Effector CD4-positive, alpha-beta T cell (primary cell): ENCODE data around the gene POR.

ENCODE experiments used
- DNase-seq: peaks from one replicate; pipeline ENCODE4 v3.0.0-alpha.2; 2020

POR gene

DNA sequence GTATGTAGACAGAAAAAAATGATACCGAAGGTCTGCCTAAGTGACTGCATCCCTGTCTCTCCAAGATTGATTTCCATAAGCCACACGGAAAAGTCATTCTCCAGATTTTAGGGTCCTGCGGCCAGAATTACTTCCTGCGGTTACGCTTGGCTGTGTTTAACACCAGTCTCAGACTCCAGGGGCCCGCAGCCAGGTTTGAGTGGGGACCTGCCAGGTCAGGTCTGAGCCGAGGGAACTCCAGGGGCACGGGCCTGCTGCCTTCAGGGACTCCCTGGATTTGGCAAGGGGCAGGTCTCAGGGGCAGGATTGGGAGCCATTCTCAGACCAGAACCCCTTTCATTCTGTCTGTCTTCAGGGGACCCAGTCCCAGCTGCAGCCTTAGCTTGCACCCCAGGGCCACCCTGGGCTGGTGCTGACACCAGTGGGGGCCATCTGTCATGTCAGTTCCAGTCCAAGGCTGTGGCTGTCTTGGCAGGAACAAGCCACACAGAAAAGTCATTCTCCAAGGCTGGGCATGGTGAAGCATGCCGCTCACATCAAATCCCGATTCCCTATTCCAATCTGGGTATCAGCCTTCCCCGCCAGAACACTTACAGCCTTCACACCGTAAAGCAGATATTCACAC, 40.5 kb downstream of the POR start:
- no peak for DNase-seq

DNA sequence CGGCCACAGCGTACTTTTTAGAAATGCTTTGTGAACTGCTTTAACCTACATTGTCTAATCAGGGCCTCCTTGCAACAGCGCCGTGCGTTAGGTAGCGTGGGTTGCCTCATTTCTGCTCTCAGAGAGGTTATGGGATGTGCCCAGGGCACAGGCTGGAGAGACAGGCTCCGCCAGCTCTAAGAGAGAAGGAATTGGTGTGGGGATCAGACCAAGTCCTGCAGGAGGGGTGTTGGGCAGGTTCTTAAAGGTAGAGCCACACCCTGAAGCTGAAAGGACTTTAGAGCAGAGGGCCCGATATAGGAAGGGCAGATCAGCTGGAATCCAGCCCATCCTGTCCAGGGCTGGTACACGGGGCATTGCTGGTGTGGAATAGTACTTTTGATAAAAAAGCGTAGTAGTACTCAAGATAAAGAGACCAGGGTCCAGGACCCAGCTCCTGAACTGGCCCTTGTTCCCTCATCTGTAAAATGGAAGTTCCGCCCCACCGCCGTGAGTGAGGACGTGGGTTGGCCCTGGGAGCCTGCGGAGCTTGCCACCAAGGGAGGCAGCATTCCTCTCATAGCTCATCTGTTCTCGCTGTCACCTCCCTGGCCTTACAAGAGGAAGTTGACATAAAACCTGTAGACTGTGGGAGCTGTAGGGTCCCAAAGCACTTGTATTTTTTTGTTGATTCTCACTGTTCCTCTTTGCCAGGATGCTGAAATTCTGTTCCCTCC, 42.2 kb downstream of the POR start:
- no peak for DNase-seq

DNA sequence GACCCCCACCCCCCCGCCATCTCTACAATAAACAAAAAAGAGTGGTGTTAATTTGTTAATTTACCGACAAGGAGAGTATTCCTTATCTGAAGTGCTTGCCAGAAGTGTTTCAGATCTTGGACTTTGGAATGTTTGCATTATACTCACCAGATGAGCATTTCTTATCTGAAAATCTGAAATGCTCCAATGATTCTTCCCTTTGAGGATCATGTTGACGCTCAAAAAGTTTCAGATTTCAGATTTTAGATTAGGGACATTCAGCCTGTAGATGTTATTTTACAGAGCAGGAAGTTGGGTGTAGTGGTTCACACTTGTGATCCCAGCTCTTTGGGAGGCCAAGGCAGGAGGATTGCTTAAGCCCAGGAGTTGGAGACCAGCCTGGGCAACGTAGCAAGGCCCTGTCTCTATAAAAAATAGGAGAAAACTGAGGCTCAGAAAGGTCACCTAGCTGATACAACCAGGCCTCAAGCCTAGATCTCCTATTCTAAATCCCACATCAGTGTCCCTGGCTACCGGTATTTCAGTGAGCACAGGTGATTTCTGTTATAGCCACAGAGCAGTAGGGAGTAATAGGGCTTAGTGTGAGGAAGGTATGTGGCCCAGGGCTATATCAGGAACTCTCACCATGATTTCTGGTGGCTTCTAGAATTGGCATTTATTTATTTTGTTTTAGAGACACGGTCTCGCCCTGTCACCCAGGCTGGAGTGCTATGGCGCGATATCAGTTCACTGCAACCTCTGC, 44.0 kb downstream of the POR start:
- no peak for DNase-seq

DNA sequence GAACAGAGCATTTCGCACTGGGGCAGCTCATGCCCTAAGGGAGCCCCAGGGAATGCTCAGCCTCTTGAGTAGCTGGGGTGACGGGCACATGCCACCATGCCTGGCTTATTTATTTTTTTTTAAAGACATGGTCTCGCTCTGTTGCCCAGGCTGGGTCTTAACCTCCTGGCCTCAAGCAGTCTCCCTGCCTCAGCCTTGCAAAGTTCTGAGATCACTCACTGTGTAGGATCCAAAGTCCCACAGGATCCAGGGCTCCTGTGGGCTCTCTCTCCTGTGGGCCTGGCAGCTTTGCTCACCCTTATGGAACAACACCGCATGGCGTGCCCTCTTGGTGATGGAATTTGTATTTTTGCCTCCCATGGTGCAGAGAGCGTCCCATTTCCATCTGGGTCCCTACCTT, 45.4 kb downstream of the POR start:
- no peak for DNase-seq

DNA sequence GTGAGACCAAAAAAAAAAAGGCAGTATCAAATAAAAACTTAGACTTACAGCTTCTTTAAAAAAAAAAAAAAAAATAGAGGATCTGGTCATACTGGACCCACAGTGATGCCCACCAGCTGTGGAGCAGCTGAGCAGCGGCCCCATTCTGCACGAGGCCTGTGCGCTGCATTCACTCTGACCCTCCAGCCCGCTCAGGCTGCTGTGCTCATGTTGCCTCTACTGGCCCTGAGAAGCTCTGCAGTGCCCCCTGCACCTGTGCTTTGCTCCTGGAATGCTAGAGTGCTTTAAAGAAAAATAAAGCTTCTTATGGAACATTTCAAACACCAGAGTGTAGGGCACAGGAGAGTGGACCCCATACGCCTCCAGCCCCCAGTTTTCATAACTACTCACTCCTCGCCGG, 46.3 kb downstream of the POR start:
- no peak for DNase-seq

DNA sequence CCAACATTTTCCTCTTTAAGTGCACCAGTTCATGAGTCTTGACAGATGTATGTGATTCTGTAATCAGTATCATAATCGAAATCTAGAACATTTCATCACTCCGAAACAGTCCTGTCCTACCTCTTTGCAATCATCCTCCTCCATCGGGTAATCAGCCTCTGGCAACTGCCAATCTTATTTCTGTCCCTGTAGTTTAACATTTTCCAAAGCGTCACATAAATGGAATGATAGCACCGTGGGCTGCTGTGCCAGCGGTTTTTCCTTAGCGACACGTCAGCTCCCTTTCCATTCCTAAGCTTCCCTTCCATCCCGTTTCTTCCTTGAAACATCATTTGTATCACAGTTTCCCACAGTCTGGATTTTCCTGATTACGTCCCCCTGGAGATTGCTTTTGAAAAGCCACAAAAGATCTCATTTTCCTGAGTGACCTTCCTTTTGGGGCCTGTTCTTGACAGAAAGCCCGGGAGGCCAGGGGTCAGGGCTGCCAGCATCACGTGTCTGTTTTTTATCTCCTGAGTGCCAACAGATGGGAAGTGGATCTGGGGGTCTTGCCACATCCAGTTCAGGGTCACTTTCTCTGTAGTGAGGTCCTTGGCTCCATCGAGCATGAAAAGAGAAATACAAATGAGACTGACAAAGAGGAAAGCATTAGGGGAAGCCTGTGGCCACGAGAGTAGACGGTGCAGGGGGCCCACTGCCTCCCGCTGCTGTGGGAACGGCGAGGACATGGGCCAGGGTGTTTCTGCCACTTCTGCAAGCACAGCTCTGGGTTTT, 47.8 kb downstream of the POR start:
- DNase-seq = no peak

DNA sequence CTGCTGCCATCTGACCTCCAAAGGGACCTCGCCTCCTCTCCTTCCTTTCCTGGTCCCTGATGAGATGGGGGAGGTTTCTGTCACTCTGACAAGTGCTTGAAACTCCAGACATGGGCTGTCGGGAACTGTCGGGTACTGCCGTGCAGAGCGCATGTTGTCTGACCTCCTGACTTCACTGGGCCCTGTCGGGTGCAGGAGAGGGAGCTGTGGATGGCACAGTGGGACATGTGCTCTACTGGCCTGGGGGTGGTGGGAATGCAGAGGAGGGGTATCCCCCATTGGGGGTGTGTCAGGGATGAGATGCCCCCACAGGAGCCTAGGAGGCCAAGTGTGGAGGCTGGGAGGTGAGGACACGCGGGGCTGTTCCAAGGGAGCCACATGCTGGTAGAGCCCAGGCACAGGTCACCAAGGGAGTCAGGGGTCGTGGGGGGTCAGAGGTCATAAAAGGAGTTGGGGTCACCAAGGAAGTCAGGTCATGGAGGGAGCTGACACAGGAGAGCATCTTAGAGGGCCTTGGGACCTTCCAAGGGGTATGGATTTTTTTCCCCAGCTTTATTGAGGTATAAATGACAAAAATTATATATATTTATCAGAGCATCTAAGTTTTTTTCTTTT, 48.5 kb downstream of the POR start:
- no peak for DNase-seq

DNA sequence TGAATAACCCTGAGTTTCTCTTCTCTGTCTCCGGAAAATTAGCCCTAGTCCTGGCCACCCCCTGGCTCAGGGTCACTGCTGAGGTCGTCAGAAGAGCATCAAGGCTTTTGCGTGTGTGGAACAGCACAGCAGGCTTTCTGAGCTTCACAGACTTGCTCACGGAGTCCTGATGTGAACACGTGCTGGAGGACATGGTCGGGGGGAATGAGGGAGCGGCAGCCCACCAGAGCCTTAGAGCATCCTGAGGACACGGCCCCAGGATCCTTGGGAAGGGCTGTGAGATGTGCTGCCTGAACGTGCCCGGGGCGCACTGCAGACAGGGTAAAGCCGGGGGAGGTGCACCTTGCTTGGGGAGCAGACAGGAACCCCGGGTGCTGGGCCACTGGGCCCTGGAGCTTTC, 50.7 kb downstream of the POR start:
- no peak for DNase-seq

DNA sequence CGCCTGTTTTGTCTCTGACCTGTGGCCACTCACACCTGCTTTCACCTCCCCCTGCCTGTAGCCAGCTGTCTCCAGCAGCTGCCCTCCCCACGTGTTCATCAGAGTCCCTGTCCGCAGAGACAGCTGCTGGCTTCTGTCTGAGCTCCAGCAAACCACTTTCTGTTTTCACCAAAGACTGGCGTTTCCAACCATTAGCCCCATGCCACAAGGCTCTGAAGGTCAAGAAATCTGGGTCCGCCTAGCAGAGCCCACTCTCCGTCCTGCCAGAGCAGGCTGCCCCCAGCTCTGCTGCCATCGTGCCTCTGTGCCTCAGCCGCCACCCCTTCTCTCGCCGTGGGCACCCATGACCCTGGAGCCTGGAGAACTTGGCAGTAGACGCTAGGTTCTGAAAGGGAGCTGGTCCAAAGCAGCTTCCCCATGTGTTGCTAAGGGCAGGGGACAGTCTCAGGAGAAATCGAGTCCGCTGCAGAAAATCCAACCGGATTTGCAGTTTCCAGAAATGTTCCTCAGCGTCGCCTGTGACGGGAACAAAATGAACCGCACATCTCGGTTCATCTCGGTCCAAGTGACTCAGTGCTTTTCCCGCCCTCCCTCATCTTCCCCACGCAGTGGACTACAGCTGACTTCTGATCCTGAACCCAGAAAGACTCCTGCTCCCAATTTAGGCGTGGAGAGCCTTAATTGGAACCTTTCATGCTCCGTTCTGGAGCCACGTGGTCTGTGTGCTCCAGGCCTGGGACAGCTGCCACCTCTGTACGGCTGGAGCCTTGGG, 51.4 kb downstream of the POR start:
- no peak for DNase-seq

DNA sequence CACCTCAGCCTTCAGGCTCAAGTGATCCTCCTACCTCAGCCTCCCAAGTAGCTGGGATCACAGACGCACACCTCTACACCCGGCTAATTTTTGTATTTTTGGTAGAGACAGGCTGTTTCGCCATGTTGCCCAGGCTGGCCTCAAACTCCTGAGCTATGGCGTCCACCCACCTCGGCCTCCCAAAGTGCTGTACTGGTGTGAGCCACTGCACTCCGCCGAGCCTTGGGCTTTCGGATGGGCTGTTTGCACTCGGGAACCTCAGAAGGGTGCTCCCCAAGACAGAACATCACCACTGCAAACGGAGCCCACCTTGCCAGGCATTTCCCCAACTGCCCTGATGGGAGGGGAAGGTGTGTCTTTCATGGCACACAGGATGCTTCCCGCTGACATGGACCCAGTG, 52.1 kb downstream of the POR start:
- no peak for DNase-seq

DNA sequence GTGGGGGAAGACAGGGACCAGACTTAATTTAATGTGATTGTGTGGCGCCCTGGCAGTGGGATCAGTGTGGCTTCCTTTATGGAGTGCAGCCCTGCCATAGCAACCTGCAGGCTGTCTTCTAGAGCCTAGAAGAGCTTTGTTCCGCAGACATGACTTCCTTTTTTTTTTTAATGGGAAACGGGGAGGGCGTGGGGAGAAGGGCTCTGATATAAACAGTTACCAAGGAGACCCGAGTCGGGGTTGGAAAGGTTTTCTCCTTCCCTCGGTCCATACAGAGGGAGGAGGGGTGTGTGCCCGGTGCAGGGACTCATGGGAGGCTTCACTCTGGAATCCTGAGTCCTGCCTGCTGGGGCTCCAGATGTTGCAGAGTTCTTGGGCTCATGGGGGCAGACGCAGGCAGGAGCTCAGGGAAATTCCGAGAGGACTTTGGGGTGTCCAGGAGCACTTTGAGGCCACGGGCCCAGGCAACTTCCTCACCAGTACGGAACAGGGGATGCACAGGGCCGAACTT, 52.6 kb downstream of the POR start:
- DNase-seq = no peak

DNA sequence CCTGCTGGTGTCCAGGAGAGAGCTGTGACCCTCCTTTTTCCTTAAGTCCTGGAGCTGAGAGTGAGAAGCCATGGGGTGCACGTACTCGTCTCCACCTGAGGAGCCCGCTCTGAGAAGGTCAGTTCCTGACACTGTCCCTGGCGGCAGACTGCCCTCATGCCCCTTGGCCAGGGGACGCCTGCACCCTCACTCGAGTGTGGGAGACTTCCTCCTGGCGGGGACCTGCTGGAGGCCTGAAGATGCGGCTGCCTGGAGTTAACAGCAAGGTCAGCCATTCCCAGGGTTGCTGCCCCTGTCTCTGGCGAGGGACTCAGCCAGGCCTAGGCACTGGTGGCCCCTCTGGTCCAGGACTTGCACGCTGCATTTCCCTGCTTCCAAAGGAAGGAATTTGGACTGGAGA, 53.1 kb downstream of the POR start:
- DNase-seq = no peak

DNA sequence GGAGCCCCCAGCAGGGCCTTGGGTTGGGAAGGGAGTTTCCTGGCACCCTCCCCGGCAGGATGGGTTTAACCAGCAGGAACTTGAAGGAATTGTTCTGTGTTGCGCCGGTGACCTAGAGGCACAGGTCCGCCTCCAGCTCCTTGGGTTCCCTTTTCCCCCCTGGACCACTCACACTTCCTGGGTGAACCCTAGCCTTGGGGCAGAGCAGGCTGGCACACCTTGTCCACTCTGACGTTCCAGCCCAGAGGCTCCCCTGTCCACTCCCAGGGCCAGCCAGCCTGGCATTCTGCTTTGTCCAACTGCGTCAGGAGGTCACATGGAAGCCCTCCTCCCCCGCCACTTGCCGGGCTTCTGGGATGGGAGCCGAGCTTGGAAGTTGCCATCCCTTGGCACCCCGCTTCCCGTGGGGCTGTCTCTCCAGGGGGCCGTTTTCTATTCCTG, 53.6 kb downstream of the POR start:
- DNase-seq = no peak

DNA sequence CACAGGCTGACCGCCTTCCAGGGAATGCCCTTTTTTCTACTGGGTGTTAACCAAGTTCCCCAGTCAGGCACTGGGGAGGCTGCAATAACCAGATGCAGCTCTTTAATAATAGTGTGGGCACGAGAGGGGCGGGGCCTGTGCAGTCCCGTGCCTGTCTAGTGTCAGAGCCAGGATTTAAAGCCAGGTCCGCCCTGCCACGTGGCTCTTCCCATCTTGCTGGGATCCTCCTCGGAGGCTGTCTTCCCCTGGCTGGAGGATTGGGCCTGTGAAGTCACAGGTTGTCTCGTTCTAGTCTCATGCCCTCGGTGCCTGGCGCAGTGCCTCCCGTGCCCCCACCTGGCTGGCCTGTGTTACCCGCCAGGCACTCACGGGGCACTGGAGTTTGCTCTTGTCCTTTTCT, 54.2 kb downstream of the POR start:
- no peak for DNase-seq

DNA sequence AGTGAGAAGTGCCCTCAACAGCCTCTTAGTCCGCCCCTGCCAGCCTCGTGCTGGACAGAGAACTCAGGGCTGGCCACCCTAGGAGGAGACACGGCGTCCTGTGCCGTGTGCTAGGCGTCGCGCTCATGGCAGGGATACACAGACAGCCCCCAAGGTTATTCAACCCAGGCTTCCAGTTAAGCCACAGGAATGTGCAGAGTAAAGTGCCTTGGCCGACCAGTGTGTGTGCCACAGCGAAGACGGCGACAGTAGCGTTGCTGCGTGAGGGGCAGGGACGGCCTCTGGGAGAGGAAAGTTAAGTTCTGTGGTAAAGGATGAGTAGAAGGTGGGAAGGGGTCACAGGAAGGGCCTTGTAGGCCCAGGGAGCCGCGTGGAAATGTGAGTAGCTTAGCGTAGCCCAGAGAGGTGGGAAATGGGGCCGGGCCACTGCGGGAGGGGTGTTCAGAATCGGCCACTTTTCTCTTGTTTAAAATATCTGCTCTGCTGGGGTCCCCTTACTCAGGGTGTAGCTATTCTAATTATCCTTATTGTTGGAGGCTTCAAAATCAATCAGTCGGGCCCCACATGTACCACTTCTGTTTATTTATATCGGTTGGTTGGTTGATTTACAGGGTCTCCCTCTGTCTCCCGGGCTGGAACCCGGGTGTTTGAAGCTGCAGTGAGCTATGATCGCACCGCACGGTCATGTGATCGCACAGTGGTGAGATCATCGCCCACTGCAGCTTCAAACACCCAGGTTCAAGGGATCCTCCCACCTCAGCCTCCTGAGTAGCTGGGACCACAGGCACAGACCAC, 54.9 kb downstream of the POR start:
- no peak for DNase-seq

DNA sequence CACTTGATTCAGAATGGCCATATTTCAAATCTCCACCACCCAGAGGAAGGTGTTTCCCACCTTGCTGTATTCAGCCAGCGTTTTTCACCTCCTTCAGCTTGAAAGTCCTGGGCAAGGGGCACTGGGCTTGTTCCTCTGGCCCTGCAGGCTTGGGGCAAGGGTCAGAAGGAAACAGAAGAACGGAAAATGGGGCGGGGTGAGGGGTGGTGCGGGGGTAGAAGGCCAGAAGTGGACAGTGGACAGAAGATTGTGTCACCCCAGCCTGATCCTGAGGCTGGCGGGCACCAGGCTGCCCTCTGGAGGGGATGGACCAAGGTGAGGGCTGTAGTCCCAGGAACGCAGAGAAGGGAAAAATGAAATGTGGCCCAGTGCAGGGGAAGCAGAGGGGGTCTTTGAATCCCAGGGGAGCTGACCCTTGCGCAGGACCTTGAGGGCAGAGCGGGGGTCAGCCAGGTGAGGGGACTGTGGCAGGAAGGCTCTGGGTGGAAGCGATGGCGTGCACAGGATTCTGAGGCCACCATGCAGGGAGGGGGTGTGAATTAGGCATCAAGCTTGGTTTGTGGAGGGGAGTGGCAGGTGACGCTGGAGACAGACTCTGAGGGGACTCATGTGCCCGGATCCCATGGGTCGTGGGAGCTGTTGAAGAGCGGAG, 56.5 kb downstream of the POR start:
- no peak for DNase-seq

DNA sequence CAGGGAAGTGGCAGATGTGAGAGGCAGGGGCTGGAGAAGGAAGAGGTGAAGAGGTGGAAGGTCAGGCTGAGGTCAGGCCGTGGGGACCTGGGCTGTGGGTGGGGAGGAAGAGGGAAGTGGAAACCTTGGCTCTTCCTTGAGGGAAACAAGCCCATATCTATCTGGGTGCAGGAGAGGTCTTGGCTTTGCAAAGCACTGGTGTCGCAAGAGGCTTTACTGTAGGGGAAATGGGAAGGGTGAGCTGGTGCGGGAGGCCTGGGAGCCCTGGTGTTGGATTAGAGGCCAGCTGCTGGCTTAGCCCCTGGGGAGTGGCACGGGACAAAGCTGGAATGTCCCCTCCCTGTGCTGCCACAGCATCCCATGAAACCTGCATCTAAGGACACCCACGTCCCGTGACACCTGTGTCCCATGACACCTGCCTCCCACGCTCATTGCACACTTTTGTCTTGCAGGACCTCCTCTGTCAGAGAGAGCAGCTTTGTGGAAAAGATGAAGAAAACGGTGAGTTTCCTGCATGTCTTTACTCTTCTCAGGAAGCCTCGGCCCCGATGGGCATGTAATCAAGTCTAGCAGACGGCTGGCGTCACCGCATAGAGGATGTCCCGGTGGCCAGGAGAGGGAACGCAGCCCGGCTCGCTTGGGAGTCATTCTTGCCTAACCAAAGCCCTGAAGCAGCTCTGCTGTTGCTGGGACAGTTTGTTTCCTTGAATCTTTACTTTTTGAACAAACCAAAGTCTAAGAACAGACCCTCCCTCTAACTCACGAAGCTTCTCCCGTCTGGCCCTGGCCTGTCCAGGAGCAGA, 57.2 kb downstream of the POR start:
- DNase-seq = no peak

DNA sequence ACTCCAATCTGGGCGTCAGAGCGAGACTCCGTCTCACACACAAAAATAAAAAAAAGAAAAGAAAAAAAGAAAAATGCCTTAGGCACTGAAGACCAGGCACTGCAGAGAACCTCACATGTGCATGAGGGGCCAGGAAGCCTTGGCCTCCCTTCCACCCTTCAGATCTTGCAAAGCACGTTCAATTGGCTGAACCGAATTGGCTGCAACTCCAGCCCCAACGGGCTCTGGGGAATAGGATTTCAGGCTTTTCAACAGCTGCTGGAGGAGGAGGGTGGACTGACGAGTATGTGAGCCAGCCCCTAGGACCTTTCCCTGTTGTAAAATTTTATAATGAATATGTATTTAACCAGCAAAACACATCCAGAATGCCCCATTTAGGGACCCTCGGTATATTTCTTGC, 62.8 kb downstream of the POR start:
- no peak for DNase-seq

DNA sequence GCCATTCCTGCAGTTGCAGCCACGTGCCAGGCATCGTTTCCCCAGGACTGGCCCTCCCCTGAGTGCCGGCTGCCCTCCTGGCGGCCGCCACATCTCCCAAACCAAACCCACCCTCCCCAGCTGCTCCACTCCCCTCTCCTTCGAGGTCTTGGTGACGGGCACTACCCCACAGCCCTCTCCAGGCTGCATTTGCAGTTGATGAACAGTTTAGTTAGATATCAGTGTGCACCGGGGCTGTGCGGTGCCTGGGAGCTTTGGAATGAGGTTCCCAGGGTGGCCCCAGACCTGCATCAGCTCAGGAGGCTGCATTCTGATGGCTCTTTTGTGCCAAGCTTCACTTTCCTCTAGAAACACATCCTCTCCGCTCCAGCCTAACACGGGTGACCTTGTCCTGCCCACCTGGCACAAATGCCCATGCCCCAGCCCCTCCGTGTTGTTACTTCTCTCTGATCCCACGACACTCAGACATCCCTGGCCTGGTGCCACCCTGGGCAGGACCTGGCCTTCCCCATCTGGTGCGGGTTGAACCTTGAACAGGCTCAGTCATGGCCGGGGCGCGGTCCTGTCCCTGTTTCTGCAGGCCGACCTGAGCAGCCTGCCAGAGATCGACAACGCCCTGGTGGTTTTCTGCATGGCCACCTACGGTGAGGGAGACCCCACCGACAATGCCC, 64.9 kb downstream of the POR start:
- no peak for DNase-seq
